AG10803 (cell line): ENCODE measurements around the gene RPTOR.

ENCODE experiments used
- DNase-seq: peaks from one replicate; pipeline ENCODE4 v3.0.0; 2010; ENCODE audit warnings: low read depth
- H3K4me3 ChIP-seq: 2 replicates; pipeline ENCODE4 v1.5.1; 2011; ENCODE audit warnings: mild to moderate bottlenecking, low read length, control low read depth
- TF ChIP-seq, protein P1 (sequence below): conservative IDR thresholded peaks from 2 replicates; pipeline ENCODE4 v1.5.1; 2011; ENCODE audit warnings: mild to moderate bottlenecking, low read length, control low read depth, inconsistent platforms

RPTOR gene

DNA sequence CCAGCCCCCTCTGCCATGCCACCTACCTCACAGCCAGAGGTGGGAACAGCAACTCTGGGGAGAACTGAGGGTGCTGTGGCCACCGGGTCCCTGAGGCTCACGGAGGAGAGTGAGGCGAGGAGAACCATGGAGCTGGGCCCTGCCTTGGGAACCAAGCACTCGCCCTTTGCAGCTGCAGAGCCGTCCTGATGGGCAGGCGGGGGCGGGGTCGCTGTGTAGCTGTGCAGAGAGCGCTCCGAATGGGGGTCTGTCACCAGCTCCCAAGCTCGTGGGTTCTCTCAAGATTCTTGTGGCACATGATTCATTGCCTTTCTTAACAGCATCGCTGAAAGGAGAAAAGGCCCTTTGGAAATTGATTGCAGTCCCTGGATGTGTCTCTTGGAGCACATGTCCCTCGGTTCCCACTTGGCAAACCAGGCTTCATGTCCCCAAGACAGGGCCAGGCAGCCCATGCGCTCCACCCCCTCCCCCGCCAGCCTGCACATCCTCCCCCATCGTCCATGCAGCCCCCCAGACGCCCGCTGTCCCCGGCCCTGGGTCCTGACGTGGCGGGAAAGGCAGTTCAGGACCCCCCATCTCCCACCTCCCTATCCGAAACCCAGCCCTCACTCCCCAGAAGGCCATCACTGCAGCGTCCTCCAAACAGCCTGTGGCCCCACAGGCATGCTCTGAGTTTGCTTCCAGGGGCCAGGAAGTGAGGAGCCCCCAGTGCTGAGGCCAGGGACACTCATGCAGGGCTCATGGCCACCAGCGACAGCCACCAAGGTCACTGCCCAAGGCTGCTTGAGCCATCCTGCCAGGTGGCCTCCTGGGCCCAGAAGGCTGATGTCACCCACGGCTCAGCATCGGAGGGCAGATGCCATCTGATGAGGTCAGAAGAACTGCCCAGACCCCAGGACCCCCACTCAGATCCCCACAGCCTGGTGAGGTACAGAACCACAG is 426.4 kb downstream of the RPTOR start:
- H3K4me3 ChIP-seq, result no peak overlapping the region
- no peak for DNase-seq
- TF ChIP-seq, protein P1, sequence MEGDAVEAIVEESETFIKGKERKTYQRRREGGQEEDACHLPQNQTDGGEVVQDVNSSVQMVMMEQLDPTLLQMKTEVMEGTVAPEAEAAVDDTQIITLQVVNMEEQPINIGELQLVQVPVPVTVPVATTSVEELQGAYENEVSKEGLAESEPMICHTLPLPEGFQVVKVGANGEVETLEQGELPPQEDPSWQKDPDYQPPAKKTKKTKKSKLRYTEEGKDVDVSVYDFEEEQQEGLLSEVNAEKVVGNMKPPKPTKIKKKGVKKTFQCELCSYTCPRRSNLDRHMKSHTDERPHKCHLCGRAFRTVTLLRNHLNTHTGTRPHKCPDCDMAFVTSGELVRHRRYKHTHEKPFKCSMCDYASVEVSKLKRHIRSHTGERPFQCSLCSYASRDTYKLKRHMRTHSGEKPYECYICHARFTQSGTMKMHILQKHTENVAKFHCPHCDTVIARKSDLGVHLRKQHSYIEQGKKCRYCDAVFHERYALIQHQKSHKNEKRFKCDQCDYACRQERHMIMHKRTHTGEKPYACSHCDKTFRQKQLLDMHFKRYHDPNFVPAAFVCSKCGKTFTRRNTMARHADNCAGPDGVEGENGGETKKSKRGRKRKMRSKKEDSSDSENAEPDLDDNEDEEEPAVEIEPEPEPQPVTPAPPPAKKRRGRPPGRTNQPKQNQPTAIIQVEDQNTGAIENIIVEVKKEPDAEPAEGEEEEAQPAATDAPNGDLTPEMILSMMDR, result no peak

DNA sequence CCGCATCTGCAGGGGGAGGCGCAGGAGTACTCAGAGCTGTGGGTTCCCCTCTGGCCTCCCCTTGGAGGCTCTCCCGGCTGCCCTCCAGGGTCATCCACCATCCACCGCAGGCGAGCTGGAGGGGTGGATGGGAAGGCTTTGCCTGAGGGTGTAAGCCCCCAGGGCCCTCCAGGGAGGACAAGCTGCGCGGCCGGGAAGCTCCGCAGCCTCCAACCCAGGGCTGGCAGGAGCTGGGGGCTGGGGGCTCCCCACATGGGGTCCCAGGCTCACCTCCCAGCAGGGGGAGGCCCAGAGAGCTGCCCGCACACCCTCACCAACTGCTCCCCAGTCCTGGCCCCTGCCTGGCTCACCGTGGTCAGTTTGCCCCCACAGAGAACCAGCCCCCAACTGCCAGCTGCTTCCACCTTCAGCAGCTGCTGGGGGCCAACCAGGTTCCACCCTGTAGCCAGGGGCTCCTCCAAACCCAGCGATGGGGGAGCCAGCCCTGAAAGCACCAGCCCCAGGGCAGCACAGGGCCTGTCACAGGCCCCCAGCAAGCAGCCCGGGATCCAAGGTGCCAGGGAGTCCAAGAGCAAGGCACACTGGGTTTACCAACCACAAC is 427.2 kb downstream of the RPTOR start:
- no peak for DNase-seq
- H3K4me3 ChIP-seq, result no peak overlapping the region
- TF ChIP-seq, protein P1, result no peak

DNA sequence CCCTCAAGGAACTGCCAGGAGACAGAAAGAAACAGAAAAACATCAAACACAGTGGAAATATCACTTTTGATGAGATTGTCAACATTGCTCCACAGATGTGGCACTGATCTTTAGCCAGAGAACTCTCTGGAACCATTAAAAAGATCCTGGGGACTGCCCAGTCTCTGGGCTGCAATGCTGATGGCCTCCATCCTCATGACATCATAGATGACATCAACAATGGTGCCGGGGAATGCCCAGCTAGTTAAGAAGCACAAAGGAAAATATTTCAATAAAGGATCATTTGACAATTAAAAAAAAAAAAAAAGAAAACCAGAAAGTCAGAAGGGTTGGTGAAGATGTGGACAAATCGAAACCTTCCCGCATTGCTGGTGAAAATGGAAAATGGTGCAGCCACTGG is 432.1 kb downstream of the RPTOR start:
- DNase-seq, result no peak
- TF ChIP-seq, protein P1, result no peak
- H3K4me3 ChIP-seq, result no peak overlapping the region

DNA sequence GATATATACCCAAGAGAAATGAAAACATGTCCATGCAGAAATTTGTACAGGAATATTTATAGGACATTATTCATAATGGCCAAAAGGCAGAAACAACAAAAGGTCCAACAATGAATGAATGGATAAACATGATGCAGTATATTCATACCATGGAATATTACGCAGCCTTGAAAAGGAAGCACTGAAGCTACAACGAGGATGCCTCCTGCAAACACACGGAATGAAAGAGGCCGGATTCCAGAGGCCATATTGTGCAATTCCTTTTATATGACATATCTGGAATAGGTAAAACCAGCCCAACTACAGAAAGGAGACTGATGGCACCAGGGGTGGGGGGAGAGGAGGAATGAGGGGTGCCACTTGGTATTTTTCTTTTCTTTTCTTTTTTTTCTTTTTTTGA is 432.5 kb downstream of the RPTOR start:
- no peak overlapping the region for H3K4me3 ChIP-seq
- TF ChIP-seq, protein P1, result no peak
- DNase-seq, result no peak

DNA sequence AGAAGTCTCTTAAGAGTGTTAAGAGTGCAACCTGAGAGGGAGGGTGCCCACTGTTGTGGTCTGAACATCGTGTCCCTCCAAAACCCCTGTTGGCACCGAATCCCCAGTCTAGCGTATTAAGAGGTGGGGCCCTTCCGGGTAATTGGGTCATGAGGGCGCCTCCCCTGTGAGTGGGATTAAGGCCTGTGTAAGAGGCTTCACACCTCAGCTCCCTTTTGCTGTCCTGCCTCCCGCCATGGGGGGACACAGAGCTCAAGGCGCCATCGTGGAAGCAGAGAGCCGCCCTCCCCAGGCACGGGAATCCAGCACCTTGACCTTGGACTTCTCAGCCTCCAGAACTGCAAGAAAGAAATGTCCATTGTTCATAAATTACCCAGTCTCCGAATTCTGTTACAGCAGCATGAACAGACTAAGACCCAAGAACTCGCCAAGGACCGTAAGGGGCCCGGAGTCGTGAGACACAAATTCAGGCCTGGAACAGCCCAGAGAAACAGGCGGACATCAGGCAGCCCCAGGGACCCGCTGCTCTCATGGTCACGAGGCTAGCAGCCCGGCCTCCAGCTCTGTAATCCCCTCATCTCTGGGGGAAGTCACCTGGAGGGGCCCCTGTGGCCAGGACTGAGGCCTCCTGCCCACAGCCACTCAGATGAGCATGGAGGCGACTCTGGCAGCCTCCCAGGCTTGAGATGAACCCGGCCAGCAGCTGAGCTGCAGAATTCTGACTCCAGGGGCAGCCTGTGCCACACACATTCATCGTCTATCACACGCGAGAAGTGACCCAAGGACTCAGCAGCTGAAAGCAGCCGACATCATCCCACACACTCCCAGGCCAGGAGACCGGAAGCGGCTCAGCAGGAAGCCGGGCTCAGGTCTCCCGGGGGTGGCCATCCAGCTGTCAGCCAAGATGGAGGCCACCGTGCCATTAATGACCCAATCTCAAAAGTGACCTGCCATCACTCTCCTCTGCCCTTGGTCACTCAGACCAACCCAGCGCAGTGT is 434.2 kb downstream of the RPTOR start:
- no peak overlapping the region for H3K4me3 ChIP-seq
- no peak for DNase-seq

More for the DNA sequence above, 434.2 kb downstream of the RPTOR start:
- TF ChIP-seq, protein P1, result no peak
